Measurements from ENCODE around the gene EPHA7.

EPHA7 gene

DNA sequence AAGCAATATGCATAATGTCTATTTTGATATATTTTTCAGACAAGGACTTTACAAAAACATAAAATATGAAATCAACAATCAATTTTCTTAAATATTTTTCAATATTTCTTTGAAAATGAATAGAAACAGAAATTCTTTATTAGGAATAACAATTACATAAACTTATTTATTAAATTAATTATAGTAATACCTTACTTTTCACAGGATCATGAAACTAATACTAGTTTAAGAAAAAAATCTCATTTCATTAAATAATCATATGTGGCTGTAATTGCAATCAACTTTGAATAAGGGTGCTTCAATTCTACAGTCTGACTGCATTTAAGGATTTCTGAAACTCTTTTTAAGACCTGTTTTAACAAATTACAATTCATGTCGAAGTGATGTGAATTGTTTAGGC lies 26.6 kb downstream of the EPHA7 start:
- DNase-seq, result no peak

DNA sequence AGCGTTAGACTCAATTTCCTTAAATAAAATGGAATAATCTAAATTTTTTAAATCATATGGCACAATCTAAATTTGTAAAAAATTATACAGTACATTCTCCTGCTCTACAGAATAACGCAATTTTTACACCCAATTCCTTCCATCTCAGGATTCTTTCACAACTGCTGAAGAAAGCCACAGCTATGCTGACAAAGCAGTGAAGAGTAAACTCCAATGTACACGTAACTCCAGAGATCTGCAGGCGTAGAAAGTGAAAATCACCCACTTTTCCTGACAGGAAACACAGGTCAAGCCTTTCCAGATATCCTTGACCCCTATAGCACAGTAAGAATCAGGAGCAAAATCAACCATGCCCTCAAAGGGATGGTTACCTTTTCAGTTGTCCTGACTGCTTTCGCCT lies 27.4 kb downstream of the EPHA7 start:
- no peak for DNase-seq

GRCh38 chr6:93389192-93389591 lies 30.2 kb downstream of the EPHA7 start:
- no peak for DNase-seq

- no peak for DNase-seq
Measured at GRCh38 chr6:93388070-93388469, 31.3 kb downstream of the EPHA7 start.

GRCh38 chr6:93376026-93376540 lies 43.3 kb downstream of the EPHA7 start:
- no peak for DNase-seq

DNA sequence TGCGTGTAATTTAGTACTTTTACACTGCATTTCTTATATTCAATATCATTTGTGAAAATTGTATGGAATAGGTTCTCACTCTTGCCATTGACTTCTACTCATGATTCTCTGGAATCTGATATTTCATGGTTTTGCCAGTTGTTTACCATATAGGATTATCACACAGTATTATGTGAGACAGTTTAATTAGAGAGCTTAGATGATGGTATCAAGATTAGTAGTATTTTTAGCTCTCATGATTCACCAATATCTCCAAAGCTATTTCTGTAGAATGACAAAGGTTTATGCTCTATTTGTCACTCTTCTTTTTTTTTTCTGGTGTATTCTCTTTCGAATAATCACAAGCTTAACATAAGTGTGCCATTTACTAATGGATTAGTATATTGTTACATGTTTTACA lies 45.9 kb downstream of the EPHA7 start:
- no peak for DNase-seq

DNA sequence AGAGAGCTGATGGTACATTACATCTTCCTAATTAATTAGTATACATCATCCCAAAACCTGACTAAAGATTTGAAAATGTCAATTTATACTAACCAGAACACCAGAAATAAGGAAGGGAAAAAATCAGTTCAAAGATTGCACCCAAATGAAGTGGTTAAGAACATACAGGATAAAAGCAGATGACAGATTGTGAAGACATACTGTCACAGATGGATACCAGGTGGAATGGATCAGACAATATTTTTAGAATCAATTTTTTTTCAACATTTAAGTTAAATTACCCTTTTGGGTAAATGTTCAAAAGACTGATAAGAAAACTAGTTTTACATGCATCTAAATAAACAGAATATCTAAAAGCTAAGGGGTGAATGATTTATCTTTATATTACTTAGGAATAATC lies 47.6 kb downstream of the EPHA7 start:
- DNase-seq, result no peak

DNA sequence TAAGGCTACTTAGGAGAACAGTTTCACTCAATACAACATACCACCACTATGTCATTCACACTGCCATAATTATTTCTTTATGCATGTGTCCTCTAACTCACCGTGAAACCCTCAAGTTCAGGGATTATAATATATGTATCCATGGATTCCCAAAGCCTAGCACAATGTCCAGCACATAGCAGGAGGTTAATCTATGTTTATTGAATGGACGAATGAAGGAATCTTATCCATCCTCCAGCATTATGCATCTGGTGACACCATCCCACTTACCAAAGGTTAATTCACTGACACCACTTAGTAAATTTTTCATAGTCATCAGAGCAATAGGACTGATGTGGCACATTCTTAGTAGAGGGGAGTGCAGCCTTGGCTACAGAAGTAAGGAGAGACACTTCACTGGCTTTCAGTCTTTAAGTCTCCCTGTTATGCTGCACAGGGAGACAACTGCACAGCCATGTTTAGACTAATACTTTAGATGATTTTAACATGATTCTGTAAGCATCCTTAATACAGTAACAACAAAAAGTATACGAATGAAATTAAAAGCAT lies 49.7 kb downstream of the EPHA7 start:
- no peak for DNase-seq

GRCh38 chr6:93366506-93366905 lies 52.9 kb downstream of the EPHA7 start:
- peak; percentile 69 for DNase-seq

GRCh38 chr6:93365445-93365844 lies 53.9 kb downstream of the EPHA7 start:
- no peak for DNase-seq

DNA sequence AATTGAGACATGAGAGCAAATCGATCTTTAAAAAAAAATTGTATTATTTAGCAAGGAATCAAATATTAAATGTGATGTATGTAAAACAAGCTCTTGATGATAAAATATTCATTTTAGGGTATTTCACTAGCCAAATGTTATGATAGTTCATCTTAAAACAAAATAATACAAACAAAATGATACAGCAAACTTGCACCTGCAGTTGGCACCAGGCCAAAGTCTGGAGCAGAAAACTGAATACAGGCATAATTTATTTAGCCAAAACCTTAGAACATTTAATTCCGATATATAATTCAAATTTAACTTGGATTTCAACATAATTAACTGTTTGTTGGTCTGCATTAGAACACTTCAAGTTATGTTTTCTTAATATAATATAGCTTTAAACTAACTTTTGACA lies 60.9 kb downstream of the EPHA7 start:
- DNase-seq, result no peak

DNA sequence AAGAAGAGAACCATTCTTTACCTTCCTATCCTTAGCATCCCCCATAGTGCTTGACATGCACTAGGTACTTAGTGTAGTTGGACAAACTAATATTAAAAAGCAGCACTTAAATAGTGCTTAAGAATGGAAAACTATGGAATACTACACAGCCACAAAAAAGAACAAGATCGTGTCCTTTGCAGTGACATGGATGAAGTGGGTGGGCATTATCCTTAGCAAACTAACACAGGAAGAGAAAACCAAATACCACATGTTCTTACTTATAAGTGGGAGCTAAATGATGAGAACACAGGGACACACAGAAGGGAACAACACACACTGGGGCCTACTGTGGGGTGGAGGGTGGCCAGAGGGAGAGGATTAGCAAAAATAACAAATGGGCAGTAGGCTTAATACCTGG lies 66.8 kb downstream of the EPHA7 start:
- no peak for DNase-seq

GRCh38 chr6:93351222-93351621 lies 68.1 kb downstream of the EPHA7 start:
- DNase-seq, result no peak

DNA sequence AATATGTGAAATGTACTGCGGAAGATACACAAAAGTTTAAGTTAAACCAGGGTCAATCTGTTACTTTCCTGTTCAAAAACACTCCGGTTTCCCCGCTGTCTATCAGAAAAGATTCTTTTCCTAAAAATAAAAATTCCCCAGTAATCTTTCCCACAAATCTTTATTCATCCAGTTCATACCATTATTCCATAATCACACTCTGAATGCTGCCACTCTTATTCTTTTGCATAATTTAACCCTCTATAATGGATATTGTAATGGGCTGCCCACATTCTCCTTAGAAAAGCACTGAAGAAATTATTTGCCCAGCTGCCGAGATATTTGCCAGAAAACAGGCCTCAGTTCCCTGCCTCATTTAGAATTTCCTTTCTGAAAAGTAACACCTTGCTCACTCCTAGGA lies 68.6 kb downstream of the EPHA7 start:
- no peak for DNase-seq

DNA sequence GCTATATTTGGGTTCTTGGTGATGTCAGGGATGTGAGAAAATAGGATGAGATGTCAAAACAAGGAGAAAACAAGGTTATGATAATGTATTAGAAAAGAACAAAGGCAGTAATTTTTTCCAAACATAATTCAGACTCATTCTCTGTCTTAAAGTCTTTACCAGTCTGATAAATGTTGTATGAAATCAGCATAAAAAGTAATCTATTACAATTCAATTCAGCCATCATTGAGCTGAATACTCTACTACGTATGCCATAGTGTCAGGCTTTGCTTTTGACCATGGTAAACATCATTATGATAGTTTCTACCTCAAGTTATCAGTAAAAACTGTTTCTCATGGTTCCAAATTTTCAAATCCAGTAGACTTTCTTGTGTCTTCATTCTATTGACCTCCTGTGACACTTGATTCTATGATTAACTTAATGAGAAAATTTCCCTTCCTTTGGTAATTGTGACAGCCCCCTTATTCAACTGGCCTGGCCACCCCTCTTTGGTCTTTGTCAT lies 75.0 kb downstream of the EPHA7 start:
- no peak for DNase-seq

DNA sequence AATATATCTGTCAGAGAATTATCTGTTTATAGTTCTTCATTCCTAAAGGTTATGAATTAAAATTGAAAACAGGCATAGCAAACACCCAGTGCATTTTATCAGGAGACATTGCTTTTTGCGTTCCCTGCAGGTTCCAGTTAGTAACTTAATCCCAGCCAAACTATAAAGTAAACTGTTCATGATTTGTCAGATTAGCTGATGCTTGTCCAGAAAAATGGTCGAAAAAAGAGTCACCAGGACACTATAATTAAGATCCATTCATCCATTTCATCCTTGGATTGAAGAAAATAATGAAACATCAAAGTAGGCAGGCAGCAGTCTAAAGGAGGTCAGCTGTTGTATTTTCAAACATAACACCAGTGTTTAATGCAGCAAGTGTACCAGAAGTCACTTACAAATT lies 75.9 kb downstream of the EPHA7 start:
- no peak for DNase-seq

- peak; percentile 72 for DNase-seq
Measured at GRCh38 chr6:93341900-93342613, 77.3 kb downstream of the EPHA7 start.

GRCh38 chr6:93337772-93338394 lies 81.5 kb downstream of the EPHA7 start:
- DNase-seq, result peak; percentile 5

GRCh38 chr6:93337014-93337413 lies 82.3 kb downstream of the EPHA7 start:
- DNase-seq, result no peak

DNA sequence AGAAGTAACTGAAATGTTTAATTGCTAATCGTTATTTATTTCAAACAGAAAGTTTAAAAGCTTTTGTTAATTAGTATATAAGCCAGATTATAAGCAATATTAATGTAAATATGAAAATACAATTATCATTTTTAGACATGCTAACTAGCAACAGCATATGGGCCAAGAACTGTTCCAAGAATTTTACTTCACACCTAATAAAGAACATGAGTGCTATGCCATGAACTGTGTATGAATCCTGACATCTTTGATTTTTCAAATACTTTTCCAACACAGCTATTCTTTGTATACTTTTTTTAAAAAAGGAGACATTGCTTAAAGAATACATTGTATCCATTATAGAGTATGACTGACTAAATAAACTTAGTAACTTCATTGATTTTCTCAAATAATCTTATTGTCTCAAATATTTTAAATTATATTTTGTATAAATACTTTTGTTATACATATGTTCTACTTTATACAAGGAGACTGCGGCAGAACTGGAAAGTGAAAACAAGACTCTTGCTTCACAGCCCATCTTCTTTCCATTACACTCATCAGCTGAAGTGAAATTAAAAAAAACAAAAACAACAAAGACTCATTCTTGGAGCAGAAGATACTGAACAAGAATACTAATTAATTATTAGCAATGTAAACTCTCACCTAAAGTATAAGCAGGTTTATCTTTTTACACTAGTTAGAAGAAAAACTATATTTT lies 89.9 kb downstream of the EPHA7 start:
- DNase-seq, result no peak

DNA sequence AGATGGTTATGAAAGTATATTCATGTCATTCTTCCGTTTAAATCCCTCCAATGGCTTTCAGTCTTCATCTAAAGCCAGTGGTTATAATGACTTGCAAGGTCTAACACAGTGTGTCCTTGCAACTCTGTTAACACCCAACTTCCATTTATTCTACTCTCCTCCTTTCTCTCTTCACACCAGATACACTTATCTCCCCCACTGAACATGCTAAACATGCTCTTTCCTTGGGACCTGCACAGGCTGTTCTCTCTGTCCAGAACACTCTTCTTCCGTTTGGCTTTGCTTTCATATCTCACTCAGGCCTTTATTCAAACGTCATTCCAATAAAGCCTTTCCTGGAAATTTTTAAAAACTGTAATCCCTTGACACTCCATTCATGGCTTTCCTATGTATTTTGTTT lies 91.5 kb downstream of the EPHA7 start:
- DNase-seq, result no peak

DNA sequence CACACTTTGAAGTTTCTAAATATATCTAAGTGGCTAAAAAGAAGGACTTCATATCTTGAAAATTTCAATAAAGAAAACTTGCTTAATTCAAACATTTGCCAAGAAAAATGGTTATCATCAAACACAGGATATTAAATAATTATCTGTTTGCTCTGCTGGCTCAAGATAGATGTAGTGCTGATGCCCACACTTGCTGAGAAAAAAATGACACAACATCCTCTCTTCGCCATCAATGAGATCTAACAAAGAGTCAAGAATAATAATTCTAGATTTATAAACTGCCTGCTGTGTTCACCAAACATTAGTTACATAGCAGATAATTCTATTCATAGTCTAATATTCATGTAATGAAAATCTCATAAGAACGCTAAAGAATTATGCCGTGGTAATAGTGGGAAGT lies 93.6 kb downstream of the EPHA7 start:
- no peak for DNase-seq

DNA sequence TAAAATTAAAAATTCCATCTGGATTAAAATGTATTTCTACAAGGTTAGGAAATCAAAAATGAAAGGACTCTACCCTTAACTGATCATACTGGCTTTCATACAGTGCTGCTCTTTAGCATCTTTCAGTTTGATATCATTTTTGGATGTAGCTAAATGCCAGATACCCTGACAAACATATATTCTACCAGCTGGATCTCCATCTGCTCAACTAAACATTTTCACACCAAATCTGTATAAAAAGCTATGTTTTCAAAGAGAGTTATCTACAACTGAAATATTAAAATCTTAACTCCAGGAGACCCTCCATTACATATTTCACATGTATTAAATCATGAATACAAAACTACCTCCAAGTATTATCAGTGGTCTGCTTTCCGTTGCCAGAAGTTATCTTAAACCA lies 95.7 kb downstream of the EPHA7 start:
- DNase-seq, result no peak

- DNase-seq, result no peak
Measured at GRCh38 chr6:93322651-93323050, 96.7 kb downstream of the EPHA7 start.

All from DMS153 (cell line).